SK-N-SH (cell line): ENCODE measurements around the gene PCSK5. TPM values are rescaled to one million over a fixed set of nuclear protein-coding genes. Genes with fewer than 3 reads are reported as not detected.

ENCODE experiments used
- CTCF ChIA-PET: fragments of 300-600, 350-600 bp; formaldehyde crosslinking; extraction: SDS; loops from one replicate; lab custom pipeline; 2021; lab: Yijun Ruan, JAX
- POLR2A ChIA-PET: fragments of 350-600 bp; sonication (Branson Sonifier 250); formaldehyde crosslinking; extraction: SDS; loops from one replicate; lab custom pipeline; 2020; ENCODE audit warnings: antibody characterized with exemption, inconsistent platforms; lab: Yijun Ruan, JAX
- DNase-seq: peaks from one replicate; pipeline ENCODE4 v3.0.0; 2012
- H2AFZ ChIP-seq: fragments of 200-600 bp; sonication (generic); 2 replicates; pipeline ENCODE4 v1.8.1; 2016; ENCODE audit warnings: antibody characterized with exemption, mild to moderate bottlenecking, low read depth
- H3F3A ChIP-seq: fragments of 200-600 bp; sonication (generic); replicated peaks from 2 replicates; pipeline ENCODE3; 2016; ENCODE audit warnings: antibody characterized with exemption, mild to moderate bottlenecking; ENCODE audit not compliant: insufficient read depth
- H3K27ac ChIP-seq, 2 experiments: fragments of 200-500 bp in 1 of 2; fragments of 200-600 bp in 1 of 2; sonication (Bioruptor generic) in 1 of 2; sonication (generic), shearing (Covaris generic) in 1 of 2; 2 replicates each; pipeline versions ENCODE4 v1.5.1 to v1.6.1; 2014 to 2016; ENCODE audit warnings: low read depth in 2 of 2, inconsistent platforms in 1 of 2, low read length in 1 of 2, mild to moderate bottlenecking in 1 of 2, mixed read lengths in 1 of 2
- H3K27me3 ChIP-seq: fragments of 200-600 bp; sonication (generic), shearing (Covaris generic); 2 replicates; pipeline ENCODE4 v1.6.1; 2016; ENCODE audit warnings: mixed run types; ENCODE audit not compliant: insufficient read depth
- H3K36me3 ChIP-seq, 2 experiments: fragments of 200-500 bp in 1 of 2; fragments of 200-600 bp in 1 of 2; sonication (Bioruptor generic) in 1 of 2; sonication (generic) in 1 of 2; replicated peaks in 1 of 2; 2 replicates each; pipeline versions ENCODE3 to v1.5.1; 2014 to 2016; ENCODE audit warnings: low read length in 1 of 2, mild to moderate bottlenecking in 1 of 2; ENCODE audit not compliant: insufficient read depth in 2 of 2, control insufficient read depth in 1 of 2
- H3K4me1 ChIP-seq, 2 experiments: fragments of 200-500 bp in 1 of 2; fragments of 200-600 bp in 1 of 2; sonication (Bioruptor generic) in 1 of 2; sonication (generic), shearing (Covaris generic) in 1 of 2; 2 replicates each; pipeline versions ENCODE4 v1.5.1 to v1.6.1; 2014 to 2016; ENCODE audit warnings: low read depth in 1 of 2, low read length in 1 of 2, mixed run types in 1 of 2; ENCODE audit not compliant: insufficient read depth in 2 of 2, control insufficient read depth in 1 of 2
- H3K4me2 ChIP-seq: fragments of 200-600 bp; sonication (generic), shearing (Covaris generic); 2 replicates; pipeline ENCODE4 v1.6.1; 2017; ENCODE audit warnings: mixed run types
- H3K4me3 ChIP-seq, 2 experiments: fragments of 200-500 bp in 1 of 2; fragments of 200-600 bp in 1 of 2; sonication (Bioruptor generic) in 1 of 2; sonication (generic), shearing (Covaris generic) in 1 of 2; 2 replicates each; pipeline versions ENCODE4 v1.5.1 to v1.8.1; 2014 to 2016; ENCODE audit warnings: low read depth in 2 of 2, inconsistent platforms in 1 of 2, low read length in 1 of 2, mild to moderate bottlenecking in 1 of 2, mixed read lengths in 1 of 2, moderate library complexity in 1 of 2
- H3K79me2 ChIP-seq: fragments of 200-600 bp; sonication (generic); 2 replicates; pipeline ENCODE4 v1.8.1; 2017; ENCODE audit warnings: mild to moderate bottlenecking; ENCODE audit not compliant: insufficient read depth
- H3K9ac ChIP-seq: fragments of 200-600 bp; sonication (generic); 2 replicates; pipeline ENCODE4 v1.6.1; 2017; ENCODE audit warnings: mixed run types
- H3K9me2 ChIP-seq: fragments of 200-600 bp; sonication (generic); 2 replicates; pipeline ENCODE4 v1.6.1; 2017; ENCODE audit warnings: mixed run types
- H3K9me3 ChIP-seq: fragments of 200-600 bp; sonication (generic); 2 replicates; pipeline ENCODE4 v1.6.1; 2017; ENCODE audit warnings: mixed run types, mild to moderate bottlenecking, moderate library complexity
- H4K20me1 ChIP-seq: fragments of 200-600 bp; sonication (generic); 2 replicates; pipeline ENCODE4 v1.6.1; 2017; ENCODE audit warnings: mild to moderate bottlenecking, mixed run types; ENCODE audit not compliant: insufficient read depth
- ELF1 ChIP-seq: IDR thresholded peaks from 2 replicates; pipeline ENCODE4 v1.4.0; 2012
- EP300 ChIP-seq, 2 experiments: IDR thresholded peaks; 2 replicates each; pipeline versions ENCODE4 v1.4.0 to v1.6.1; 2012; ENCODE audit warnings: borderline replicate concordance in 1 of 2, low read depth in 1 of 2, low read length in 1 of 2
- EZH2phosphoT487 ChIP-seq: fragments of 200-600 bp; sonication (generic); IDR thresholded peaks from 2 replicates; pipeline ENCODE4 v1.6.1; 2017; ENCODE audit warnings: low read depth, mixed run types, mild to moderate bottlenecking, antibody characterized with exemption, moderate library complexity, borderline replicate concordance
- FOXM1 ChIP-seq: IDR thresholded peaks from 2 replicates; pipeline ENCODE4 v1.4.0; 2012; ENCODE audit warnings: low read depth, mild to moderate bottlenecking
- GATA2 ChIP-seq: sonication (generic); formaldehyde crosslinking; IDR thresholded peaks from 2 replicates; pipeline ENCODE4 v1.5.0; 2020; ENCODE audit warnings: mild to moderate bottlenecking, missing genetic modification reagents
- JUND ChIP-seq: IDR thresholded peaks from 2 replicates; pipeline ENCODE4 v1.4.0; 2012
- MEF2A ChIP-seq: IDR thresholded peaks from 2 replicates; pipeline ENCODE4 v1.4.0; 2012; ENCODE audit warnings: low read depth, borderline replicate concordance
- MXI1 ChIP-seq: IDR thresholded peaks from 2 replicates; pipeline ENCODE4 v1.6.1; 2012; ENCODE audit warnings: mild to moderate bottlenecking, low read depth, low read length, improper control_type of control experiment
- NRF1 ChIP-seq: IDR thresholded peaks from 2 replicates; pipeline ENCODE4 v1.6.1; 2012; ENCODE audit warnings: low read depth, mild to moderate bottlenecking, low read length
- RCOR1 ChIP-seq: fragments of 150-350 bp; IDR thresholded peaks from 2 replicates; pipeline ENCODE4 v1.6.1; 2017; ENCODE audit warnings: antibody characterized with exemption, low read length
- RFX5 ChIP-seq: IDR thresholded peaks from 2 replicates; pipeline ENCODE4 v1.6.1; 2012; ENCODE audit warnings: mild to moderate bottlenecking, improper control_type of control experiment, low read length
- RXRA ChIP-seq: IDR thresholded peaks from 2 replicates; pipeline ENCODE4 v1.4.0; 2012; ENCODE audit warnings: low read depth, mild to moderate bottlenecking, borderline replicate concordance
- SIN3A ChIP-seq: IDR thresholded peaks from 2 replicates; pipeline ENCODE4 v1.6.1; 2012; ENCODE audit warnings: low read depth, mild to moderate bottlenecking, low read length, moderate library complexity, borderline replicate concordance
- SMC3 ChIP-seq: IDR thresholded peaks from 2 replicates; pipeline ENCODE4 v1.6.1; 2012; ENCODE audit warnings: low read depth, low read length, improper control_type of control experiment
- TCF12 ChIP-seq: IDR thresholded peaks from 2 replicates; pipeline ENCODE4 v1.4.0; 2012
- YY1 ChIP-seq: IDR thresholded peaks from 2 replicates; pipeline ENCODE4 v1.4.0; 2012; ENCODE audit warnings: low read depth, mild to moderate bottlenecking
- WGBS: methylation state at CpG from one replicate; pipeline ENCODE4 v1.1.6; 2017; ENCODE audit warnings: low lambda C conversion rate; 5-methylcytosine and 5-hydroxymethylcytosine counted together
- polyA plus RNA-seq, 3 experiments: library from polyadenylated mRNA; depleted of rRNA; stranded (reverse); fragments of >200 nt; gene quantifications; 2 replicates each; pipeline ENCODE4 v1.2.3, GENCODE V29; 2012
- TF ChIP-seq, protein P1 (sequence below): fragments of 150-350 bp; IDR thresholded peaks from 2 replicates; pipeline ENCODE4 v1.6.1; 2017; ENCODE audit warnings: antibody characterized with exemption, low read length, low read depth, borderline replicate concordance
- TF ChIP-seq, protein P2 (sequence below): fragments of 150-350 bp; IDR thresholded peaks from 2 replicates; pipeline ENCODE4 v1.6.1; 2016; ENCODE audit warnings: mild to moderate bottlenecking, low read depth, low read length
- TF ChIP-seq, protein P3 (sequence below): IDR thresholded peaks from 2 replicates; pipeline ENCODE4 v1.4.0; 2012; ENCODE audit warnings: low read depth, borderline replicate concordance
- TF ChIP-seq, protein P4 (sequence below): fragments of 200-600 bp; sonication (generic); IDR thresholded peaks from 2 replicates; pipeline ENCODE4 v1.6.1; 2017; ENCODE audit warnings: antibody characterized with exemption, mild to moderate bottlenecking, moderate library complexity

PCSK5 gene
- polyA plus RNA-seq, 1 of the 3 experiments (the other 2 are of a cell fraction): 0.08 TPM

DNA sequence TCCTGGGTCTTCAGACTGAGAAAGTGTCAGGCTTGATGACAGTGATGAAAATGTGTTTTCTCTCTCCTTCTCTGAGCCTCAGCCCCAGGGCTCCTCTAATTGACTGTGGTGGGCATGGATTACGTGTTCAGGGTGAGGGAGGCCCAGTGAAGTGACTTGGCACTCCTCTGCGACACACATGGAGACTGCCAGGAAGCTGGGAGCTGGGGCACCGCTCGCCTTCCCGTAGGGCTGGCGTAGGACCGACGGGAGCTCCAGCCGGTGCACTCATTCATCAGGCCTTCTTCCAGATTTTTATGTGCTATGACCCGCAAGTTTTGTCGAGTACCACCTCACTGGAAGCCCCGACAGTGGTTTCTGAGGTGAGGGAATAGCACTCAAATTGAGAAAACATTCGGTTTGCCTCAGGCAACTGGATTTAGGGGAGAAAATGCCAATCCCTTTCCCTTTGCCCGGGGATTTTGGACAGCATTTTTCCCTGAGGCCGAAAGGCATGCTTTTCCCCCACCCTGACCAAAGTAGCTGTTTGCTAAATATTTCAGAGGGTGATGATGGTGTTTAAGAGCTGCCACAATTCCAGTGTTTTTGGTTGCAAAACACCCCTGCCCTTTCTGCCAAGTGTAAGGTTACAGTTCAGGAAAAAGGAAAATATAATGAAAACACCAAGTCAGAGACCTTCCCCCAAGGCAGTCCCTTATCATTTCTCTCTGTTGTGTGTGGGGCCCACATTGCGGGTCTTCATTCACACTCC, 83.7 kb downstream of the PCSK5 start:
- no peaks in the 10 kb centered on the region for H3F3A ChIP-seq
- no peaks in the 10 kb centered on the region for H3K4me1 ChIP-seq
- 9% methylated on average over 14 of the region's 16 CpGs for WGBS

DNA sequence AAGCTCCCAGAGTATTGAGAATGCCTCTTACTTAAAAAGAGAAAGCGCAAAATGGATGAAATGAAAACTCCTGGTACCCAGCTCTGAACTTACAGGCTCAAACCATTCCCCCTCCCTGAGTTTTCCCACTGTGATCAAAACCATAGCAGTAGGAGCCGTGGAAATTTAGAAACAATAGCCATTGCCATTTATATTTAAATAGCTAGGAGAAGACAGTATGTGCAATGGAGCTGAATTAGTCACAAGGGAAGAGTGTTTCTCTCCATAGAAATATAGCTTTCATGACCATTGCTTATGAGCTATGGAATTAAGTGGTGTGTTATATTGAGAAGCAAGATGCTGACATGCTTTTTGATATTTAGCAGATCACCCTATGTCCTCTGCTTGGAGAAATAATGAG, 84.6 kb downstream of the PCSK5 start:
- 4% methylated on average over 2 of the region's 2 CpGs for WGBS
- no peaks in the 10 kb centered on the region for H3K9me3 ChIP-seq
- no peaks in the 10 kb centered on the region for H3F3A ChIP-seq
- H4K20me1 ChIP-seq: no peaks in the 10 kb centered on the region
- H3K27me3 ChIP-seq: no peaks in the 10 kb centered on the region
- no peaks in the 10 kb centered on the region for H3K36me3 ChIP-seq
- H3K4me1 ChIP-seq: no peaks in the 10 kb centered on the region
- CTCF ChIA-PET: no interaction called here
- H3K4me3 ChIP-seq: no peak overlapping the region
- TF ChIP-seq MXI1 (no peak), NRF1 (no peak), ELF1 (no peak), SIN3A (no peak), RCOR1 (no peak), GATA2 (CRISPR knock-in tag) (no peak), EP300 (IDR thresholded peaks at IDR 0.05; ENCODE audit: borderline replicate concordance in 1 of 2, low read depth in 1 of 2, low read length in 1 of 2) (no peak), YY1 (no peak), JUND (no peak), TCF12 (no peak), RXRA (no peak), EZH2phosphoT487 (no peak), SMC3 (no peak)
- TF ChIP-seq, protein P1, sequence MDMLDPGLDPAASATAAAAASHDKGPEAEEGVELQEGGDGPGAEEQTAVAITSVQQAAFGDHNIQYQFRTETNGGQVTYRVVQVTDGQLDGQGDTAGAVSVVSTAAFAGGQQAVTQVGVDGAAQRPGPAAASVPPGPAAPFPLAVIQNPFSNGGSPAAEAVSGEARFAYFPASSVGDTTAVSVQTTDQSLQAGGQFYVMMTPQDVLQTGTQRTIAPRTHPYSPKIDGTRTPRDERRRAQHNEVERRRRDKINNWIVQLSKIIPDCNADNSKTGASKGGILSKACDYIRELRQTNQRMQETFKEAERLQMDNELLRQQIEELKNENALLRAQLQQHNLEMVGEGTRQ: no peak
- TF ChIP-seq, all 33 proteins: peak for 0
- Histone ChIP-seq H3K9me2 (no peaks in the 10 kb centered on the region), H3K27ac (no peak overlapping the region), H3K4me2 (no peak overlapping the region), H2AFZ (no peak overlapping the region), H3K79me2 (no peaks in the 10 kb centered on the region), H3K9ac (no peak overlapping the region)
- POLR2A ChIA-PET: no interaction called here
- no peak for DNase-seq

More for the DNA sequence above, 83.7 kb downstream of the PCSK5 start:
- Histone ChIP-seq H2AFZ (no peak overlapping the region), H3K27ac (no peak overlapping the region), H3K4me2 (no peak overlapping the region), H3K9me3 (no peaks in the 10 kb centered on the region), H3K79me2 (no peaks in the 10 kb centered on the region), H3K4me3 (no peak overlapping the region), H3K27me3 (no peaks in the 10 kb centered on the region), H4K20me1 (no peaks in the 10 kb centered on the region), H3K36me3 (no peaks in the 10 kb centered on the region), H3K9me2 (no peaks in the 10 kb centered on the region), H3K9ac (no peak overlapping the region)
- ChIA-PET POLR2A (no interaction called here), CTCF (no interaction called here)
- no peak for DNase-seq
- TF ChIP-seq RFX5: no peak
- no peak for TF ChIP-seq MEF2A
- TF ChIP-seq, protein P2, sequence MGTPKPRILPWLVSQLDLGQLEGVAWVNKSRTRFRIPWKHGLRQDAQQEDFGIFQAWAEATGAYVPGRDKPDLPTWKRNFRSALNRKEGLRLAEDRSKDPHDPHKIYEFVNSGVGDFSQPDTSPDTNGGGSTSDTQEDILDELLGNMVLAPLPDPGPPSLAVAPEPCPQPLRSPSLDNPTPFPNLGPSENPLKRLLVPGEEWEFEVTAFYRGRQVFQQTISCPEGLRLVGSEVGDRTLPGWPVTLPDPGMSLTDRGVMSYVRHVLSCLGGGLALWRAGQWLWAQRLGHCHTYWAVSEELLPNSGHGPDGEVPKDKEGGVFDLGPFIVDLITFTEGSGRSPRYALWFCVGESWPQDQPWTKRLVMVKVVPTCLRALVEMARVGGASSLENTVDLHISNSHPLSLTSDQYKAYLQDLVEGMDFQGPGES: no peak
- TF ChIP-seq, protein P3, sequence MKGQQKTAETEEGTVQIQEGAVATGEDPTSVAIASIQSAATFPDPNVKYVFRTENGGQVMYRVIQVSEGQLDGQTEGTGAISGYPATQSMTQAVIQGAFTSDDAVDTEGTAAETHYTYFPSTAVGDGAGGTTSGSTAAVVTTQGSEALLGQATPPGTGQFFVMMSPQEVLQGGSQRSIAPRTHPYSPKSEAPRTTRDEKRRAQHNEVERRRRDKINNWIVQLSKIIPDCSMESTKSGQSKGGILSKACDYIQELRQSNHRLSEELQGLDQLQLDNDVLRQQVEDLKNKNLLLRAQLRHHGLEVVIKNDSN: no peak
- TF ChIP-seq FOXM1: no peak
- TF ChIP-seq, protein P4, sequence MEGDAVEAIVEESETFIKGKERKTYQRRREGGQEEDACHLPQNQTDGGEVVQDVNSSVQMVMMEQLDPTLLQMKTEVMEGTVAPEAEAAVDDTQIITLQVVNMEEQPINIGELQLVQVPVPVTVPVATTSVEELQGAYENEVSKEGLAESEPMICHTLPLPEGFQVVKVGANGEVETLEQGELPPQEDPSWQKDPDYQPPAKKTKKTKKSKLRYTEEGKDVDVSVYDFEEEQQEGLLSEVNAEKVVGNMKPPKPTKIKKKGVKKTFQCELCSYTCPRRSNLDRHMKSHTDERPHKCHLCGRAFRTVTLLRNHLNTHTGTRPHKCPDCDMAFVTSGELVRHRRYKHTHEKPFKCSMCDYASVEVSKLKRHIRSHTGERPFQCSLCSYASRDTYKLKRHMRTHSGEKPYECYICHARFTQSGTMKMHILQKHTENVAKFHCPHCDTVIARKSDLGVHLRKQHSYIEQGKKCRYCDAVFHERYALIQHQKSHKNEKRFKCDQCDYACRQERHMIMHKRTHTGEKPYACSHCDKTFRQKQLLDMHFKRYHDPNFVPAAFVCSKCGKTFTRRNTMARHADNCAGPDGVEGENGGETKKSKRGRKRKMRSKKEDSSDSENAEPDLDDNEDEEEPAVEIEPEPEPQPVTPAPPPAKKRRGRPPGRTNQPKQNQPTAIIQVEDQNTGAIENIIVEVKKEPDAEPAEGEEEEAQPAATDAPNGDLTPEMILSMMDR: no peak
- no peak for TF ChIP-seq EP300 (IDR thresholded peaks at IDR 0.05; ENCODE audit: borderline replicate concordance in 1 of 2, low read depth in 1 of 2, low read length in 1 of 2)
- TF ChIP-seq NRF1: no peak
